Measurements from ENCODE around the gene KCNG3. TPM values are rescaled to one million over a fixed set of nuclear protein-coding genes. Genes with fewer than 3 reads are reported as not detected.

Gene KCNG3
- total RNA-seq, 1 donor from 2014 or later: 0.89 TPM

GRCh38 chr2:42459296-42459695 is 34.5 kb downstream of the KCNG3 start:
- TF ChIP-seq, protein P1, sequence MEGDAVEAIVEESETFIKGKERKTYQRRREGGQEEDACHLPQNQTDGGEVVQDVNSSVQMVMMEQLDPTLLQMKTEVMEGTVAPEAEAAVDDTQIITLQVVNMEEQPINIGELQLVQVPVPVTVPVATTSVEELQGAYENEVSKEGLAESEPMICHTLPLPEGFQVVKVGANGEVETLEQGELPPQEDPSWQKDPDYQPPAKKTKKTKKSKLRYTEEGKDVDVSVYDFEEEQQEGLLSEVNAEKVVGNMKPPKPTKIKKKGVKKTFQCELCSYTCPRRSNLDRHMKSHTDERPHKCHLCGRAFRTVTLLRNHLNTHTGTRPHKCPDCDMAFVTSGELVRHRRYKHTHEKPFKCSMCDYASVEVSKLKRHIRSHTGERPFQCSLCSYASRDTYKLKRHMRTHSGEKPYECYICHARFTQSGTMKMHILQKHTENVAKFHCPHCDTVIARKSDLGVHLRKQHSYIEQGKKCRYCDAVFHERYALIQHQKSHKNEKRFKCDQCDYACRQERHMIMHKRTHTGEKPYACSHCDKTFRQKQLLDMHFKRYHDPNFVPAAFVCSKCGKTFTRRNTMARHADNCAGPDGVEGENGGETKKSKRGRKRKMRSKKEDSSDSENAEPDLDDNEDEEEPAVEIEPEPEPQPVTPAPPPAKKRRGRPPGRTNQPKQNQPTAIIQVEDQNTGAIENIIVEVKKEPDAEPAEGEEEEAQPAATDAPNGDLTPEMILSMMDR (IDR thresholded peaks at IDR 0.05): no peak
- intact Hi-C loops (cut with DNase I): no loop called here
- Histone ChIP-seq H3K27me3 (ENCODE audit: low read depth) (no peaks in the 10 kb centered on the region), H3K27ac (no peak overlapping the region), H3K4me1 (no peaks in the 10 kb centered on the region), H3K36me3 (no peaks in the 10 kb centered on the region), H3K9me3 (no peaks in the 10 kb centered on the region), H3K4me3 (no peak overlapping the region)
- ATAC-seq (no peak), DNase-seq (no peak)

DNA sequence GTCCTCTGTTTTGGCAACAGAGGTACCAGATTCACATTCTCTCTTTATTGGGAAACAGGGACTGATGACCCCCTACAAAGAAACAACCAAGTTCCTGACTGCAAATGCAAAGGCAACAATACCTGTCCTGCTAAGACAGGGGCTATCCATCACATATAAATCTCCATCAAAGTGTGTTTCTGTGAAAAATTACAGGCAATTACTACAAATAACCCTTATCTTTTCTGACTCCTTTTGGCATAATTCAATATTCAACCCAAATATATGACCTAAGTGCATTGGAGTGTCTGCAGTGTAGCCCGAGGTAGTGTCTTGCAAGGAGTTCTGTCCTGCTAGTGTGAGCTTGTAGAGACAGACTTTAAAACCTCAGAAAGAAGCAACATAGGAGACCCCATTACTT is 35.4 kb downstream of the KCNG3 start:
- no peak for DNase-seq

DNA sequence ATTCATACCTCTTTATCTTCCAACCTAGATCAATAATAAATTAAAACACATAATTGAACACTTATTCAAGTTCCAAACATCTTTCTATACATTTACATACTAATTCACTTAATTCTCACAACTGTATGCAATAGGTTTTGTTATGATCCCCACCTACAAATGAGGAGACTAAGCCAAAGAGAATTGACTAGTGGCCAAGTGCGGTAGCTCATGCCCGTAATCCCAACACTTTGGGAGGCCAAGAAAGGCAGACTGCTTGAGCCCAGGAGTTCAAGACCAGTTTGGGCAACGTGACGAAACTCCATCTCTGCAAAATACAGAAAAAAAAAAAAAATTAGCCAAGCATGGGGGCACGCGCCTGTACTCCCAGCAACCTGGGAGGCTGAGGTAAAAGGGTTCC is 36.8 kb downstream of the KCNG3 start:
- no peak for ATAC-seq
- intact Hi-C loops (cut with DNase I): no loop called here
- no peak for DNase-seq

More for the DNA sequence above, 35.4 kb downstream of the KCNG3 start:
- Histone ChIP-seq H3K4me1 (no peaks in the 10 kb centered on the region), H3K4me3 (no peak overlapping the region), H3K9me3 (no peaks in the 10 kb centered on the region), H3K36me3 (no peaks in the 10 kb centered on the region), H3K27ac (no peak overlapping the region), H3K27me3 (ENCODE audit: low read depth) (no peaks in the 10 kb centered on the region)
- TF ChIP-seq, protein P1 (IDR thresholded peaks at IDR 0.05): no peak
- ATAC-seq: no peak
- intact Hi-C loops (cut with DNase I): no loop called here

GRCh38 chr2:42456126-42456839 is 37.5 kb downstream of the KCNG3 start:
- Histone ChIP-seq H3K27ac (no peak overlapping the region), H3K9me3 (no peaks in the 10 kb centered on the region), H3K27me3 (ENCODE audit: low read depth) (no peaks in the 10 kb centered on the region), H3K4me1 (no peaks in the 10 kb centered on the region), H3K4me3 (no peak overlapping the region), H3K36me3 (no peaks in the 10 kb centered on the region)
- ATAC-seq (no peak), DNase-seq (no peak)
- TF ChIP-seq, protein P1 (IDR thresholded peaks at IDR 0.05): no peak
- intact Hi-C loops (cut with DNase I): no loop called here

More for the DNA sequence above, 36.8 kb downstream of the KCNG3 start:
- Histone ChIP-seq H3K9me3 (no peaks in the 10 kb centered on the region), H3K27ac (no peak overlapping the region), H3K4me1 (no peaks in the 10 kb centered on the region), H3K36me3 (no peaks in the 10 kb centered on the region), H3K27me3 (ENCODE audit: low read depth) (no peaks in the 10 kb centered on the region), H3K4me3 (no peak overlapping the region)
- TF ChIP-seq, protein P1 (IDR thresholded peaks at IDR 0.05): no peak

- intact Hi-C loops (cut with DNase I): no loop called here
- no peak overlapping the region for H3K4me3 ChIP-seq
- TF ChIP-seq, protein P1 (IDR thresholded peaks at IDR 0.05): no peak
- H3K9me3 ChIP-seq: no peaks in the 10 kb centered on the region
- H3K27ac ChIP-seq: no peak overlapping the region
- H3K36me3 ChIP-seq: no peaks in the 10 kb centered on the region
- no peaks in the 10 kb centered on the region for H3K27me3 ChIP-seq (ENCODE audit: low read depth)
- DNase-seq (no peak), ATAC-seq (no peak)
- no peaks in the 10 kb centered on the region for H3K4me1 ChIP-seq
These were observed 41.2 kb downstream of the KCNG3 start for GRCh38 chr2:42452545-42452944.

Measured in lower lobe of right lung (tissue), 2 donors.